ENCODE measurements around the gene SDC3.

- no peak for TF ChIP-seq REST (IDR thresholded peaks at IDR 0.05; ENCODE audit: insufficient read depth in 1 of 2, low read depth in 2 of 2, low read length in 2 of 2)
- TF ChIP-seq POLR2AphosphoS5 (IDR thresholded peaks at IDR 0.05; ENCODE audit: low read depth, low read length): no peak
- no peak for TF ChIP-seq TAF1 (IDR thresholded peaks at IDR 0.05; ENCODE audit: borderline replicate concordance, insufficient read depth, low read length)
- no peak for TF ChIP-seq FOXP2 (optimal IDR thresholded peaks at IDR 0.05; ENCODE audit: borderline replicate concordance, extremely low read depth, extremely low read length, insufficient read depth)
- TF ChIP-seq SIN3A (IDR thresholded peaks at IDR 0.05; ENCODE audit: borderline replicate concordance, insufficient read depth, low read length): no peak
Observed at GRCh38 chr1:30845237-30845903, 63.2 kb downstream of the SDC3 start.

Measured in PFSK-1 (cell line).